SU-DHL-6 (cell line): ENCODE measurements around the gene STRIT1.

ENCODE experiments used
- EZH2phosphoT487 ChIP-seq: fragments of 200-600 bp; sonication (generic), shearing (Covaris generic); conservative IDR thresholded peaks from 2 replicates; pipeline ENCODE4 v1.6.1; 2018; ENCODE audit warnings: mild to moderate bottlenecking, antibody characterized with exemption, low read length, moderate library complexity, mixed read lengths
- TF ChIP-seq, protein P1 (sequence below): fragments of 200-600 bp; sonication (generic); IDR thresholded peaks from one replicate; pipeline ENCODE4 v1.5.1; 2017; ENCODE audit warnings: antibody characterized with exemption, mild to moderate bottlenecking, low read length, moderate library complexity; ENCODE audit not compliant: insufficient read depth, poor library complexity, severe bottlenecking

DNA sequence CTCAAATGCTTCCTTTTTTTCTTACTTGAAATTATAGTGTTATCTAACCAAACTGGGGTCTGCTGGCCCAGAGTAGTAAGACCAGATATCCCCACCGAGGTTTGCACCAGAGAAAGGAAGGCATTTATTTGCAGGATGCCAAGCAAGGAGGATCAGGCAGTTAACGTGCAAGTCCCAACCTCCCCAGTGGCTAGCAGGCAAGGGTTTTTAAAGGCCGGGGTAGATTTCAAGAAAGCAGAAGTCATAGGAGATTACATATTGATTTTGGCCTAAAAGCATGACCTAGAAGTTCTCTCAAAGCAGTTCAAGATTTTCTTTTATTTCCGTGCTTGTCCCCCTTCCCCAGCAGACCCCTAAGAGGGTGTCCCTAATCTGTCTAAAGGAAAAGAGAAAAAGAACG is 32.8 kb upstream of the STRIT1 start:
- TF ChIP-seq, protein P1, sequence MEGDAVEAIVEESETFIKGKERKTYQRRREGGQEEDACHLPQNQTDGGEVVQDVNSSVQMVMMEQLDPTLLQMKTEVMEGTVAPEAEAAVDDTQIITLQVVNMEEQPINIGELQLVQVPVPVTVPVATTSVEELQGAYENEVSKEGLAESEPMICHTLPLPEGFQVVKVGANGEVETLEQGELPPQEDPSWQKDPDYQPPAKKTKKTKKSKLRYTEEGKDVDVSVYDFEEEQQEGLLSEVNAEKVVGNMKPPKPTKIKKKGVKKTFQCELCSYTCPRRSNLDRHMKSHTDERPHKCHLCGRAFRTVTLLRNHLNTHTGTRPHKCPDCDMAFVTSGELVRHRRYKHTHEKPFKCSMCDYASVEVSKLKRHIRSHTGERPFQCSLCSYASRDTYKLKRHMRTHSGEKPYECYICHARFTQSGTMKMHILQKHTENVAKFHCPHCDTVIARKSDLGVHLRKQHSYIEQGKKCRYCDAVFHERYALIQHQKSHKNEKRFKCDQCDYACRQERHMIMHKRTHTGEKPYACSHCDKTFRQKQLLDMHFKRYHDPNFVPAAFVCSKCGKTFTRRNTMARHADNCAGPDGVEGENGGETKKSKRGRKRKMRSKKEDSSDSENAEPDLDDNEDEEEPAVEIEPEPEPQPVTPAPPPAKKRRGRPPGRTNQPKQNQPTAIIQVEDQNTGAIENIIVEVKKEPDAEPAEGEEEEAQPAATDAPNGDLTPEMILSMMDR, result no peak
- TF ChIP-seq EZH2phosphoT487, result no peak
